Astrocyte (in vitro differentiated cells and primary cell): Measurements from ENCODE around the gene DBT.

Experiments used
- EZH2 ChIP-seq: IDR thresholded peaks from 2 replicates; pipeline ENCODE4 v1.6.1; 2012; ENCODE audit warnings: mild to moderate bottlenecking, low read length, inconsistent platforms; ENCODE audit not compliant: insufficient read depth
- TF ChIP-seq, protein P1 (sequence below): IDR thresholded peaks from 2 replicates; pipeline ENCODE4 v1.5.1; 2011; ENCODE audit warnings: low read depth, mild to moderate bottlenecking, inconsistent platforms, low read length, moderate library complexity; ENCODE audit not compliant: insufficient read depth

DNA sequence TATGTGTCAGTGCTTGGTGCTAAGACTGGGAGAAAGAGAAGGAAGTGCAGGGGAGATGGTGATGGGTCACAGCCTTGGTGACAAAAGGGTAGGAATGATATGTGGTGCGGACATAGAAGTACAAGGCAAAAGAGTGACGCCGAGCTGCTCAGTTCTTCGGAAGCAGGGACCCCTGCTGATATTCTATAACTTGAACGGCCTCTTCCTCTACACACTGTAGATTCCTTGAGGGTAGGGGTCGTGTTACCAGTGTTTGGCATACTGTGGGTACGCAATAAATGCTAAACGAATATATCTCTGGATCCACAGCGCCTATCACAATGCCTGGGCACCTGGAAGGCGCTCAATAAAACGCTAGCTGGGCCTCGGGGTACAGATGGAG is 488 bp downstream of the DBT start:
- TF ChIP-seq, protein P1, sequence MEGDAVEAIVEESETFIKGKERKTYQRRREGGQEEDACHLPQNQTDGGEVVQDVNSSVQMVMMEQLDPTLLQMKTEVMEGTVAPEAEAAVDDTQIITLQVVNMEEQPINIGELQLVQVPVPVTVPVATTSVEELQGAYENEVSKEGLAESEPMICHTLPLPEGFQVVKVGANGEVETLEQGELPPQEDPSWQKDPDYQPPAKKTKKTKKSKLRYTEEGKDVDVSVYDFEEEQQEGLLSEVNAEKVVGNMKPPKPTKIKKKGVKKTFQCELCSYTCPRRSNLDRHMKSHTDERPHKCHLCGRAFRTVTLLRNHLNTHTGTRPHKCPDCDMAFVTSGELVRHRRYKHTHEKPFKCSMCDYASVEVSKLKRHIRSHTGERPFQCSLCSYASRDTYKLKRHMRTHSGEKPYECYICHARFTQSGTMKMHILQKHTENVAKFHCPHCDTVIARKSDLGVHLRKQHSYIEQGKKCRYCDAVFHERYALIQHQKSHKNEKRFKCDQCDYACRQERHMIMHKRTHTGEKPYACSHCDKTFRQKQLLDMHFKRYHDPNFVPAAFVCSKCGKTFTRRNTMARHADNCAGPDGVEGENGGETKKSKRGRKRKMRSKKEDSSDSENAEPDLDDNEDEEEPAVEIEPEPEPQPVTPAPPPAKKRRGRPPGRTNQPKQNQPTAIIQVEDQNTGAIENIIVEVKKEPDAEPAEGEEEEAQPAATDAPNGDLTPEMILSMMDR: no peak
- TF ChIP-seq EZH2: no peak
